OCI-LY1 (cell line): ENCODE data around the gene CDK16.

Source experiments
- H2AFZ ChIP-seq: fragments of 200-600 bp; sonication (generic), shearing (Covaris generic); 2 replicates; pipeline ENCODE4 v1.6.0; 2014; ENCODE audit warnings: antibody characterized with exemption, mild to moderate bottlenecking, low read length
- H3F3A ChIP-seq: fragments of 200-600 bp; sonication (generic), shearing (Covaris generic); 2 replicates; pipeline ENCODE4 v1.6.0; 2014; ENCODE audit warnings: mild to moderate bottlenecking, antibody characterized with exemption, low read length, moderate library complexity; ENCODE audit not compliant: insufficient read depth
- H3K27ac ChIP-seq: fragments of 200-600 bp; sonication (generic); 2 replicates; pipeline ENCODE4 v1.5.1; 2014; ENCODE audit warnings: low read length, mixed run types, mild to moderate bottlenecking, low read depth; ENCODE audit not compliant: poor library complexity, severe bottlenecking
- H3K27me3 ChIP-seq: fragments of 200-600 bp; sonication (generic); 2 replicates; pipeline ENCODE4 v1.6.0; 2014; ENCODE audit warnings: antibody characterized with exemption, mild to moderate bottlenecking, low read length, moderate library complexity; ENCODE audit not compliant: insufficient read depth
- H3K36me3 ChIP-seq: fragments of 200-600 bp; sonication (generic); 2 replicates; pipeline ENCODE4 v1.6.1; 2014; ENCODE audit warnings: mild to moderate bottlenecking, antibody characterized with exemption, low read length, moderate library complexity, mixed read lengths; ENCODE audit not compliant: insufficient read depth
- H3K4me1 ChIP-seq: fragments of 200-600 bp; sonication (generic); 2 replicates; pipeline ENCODE4 v1.5.1; 2014; ENCODE audit warnings: mild to moderate bottlenecking, low read length, moderate library complexity; ENCODE audit not compliant: insufficient read depth, severe bottlenecking
- H3K4me2 ChIP-seq: fragments of 200-600 bp; sonication (generic), shearing (Covaris generic); 2 replicates; pipeline ENCODE4 v1.6.1; 2014; ENCODE audit warnings: low read length
- H3K4me3 ChIP-seq: fragments of 200-600 bp; sonication (generic); 2 replicates; pipeline ENCODE4 v1.5.1; 2014; ENCODE audit warnings: low read length, low read depth, mild to moderate bottlenecking, mixed read lengths; ENCODE audit not compliant: poor library complexity, severe bottlenecking
- H3K79me2 ChIP-seq: fragments of 200-600 bp; shearing (Covaris generic); 2 replicates; pipeline ENCODE4 v1.6.1; 2016; ENCODE audit warnings: mixed run types, low read length, mixed read lengths; ENCODE audit not compliant: insufficient read depth
- H3K9ac ChIP-seq: fragments of 200-600 bp; sonication (generic), shearing (Covaris generic); 2 replicates; pipeline ENCODE4 v1.6.1; 2014; ENCODE audit warnings: mild to moderate bottlenecking, low read length, mixed read lengths
- H3K9me2 ChIP-seq: fragments of 200-600 bp; sonication (generic), shearing (Covaris generic); 2 replicates; pipeline ENCODE4 v1.6.1; 2014; ENCODE audit warnings: low read depth, mild to moderate bottlenecking, low read length, mixed read lengths
- H3K9me3 ChIP-seq: fragments of 200-600 bp; shearing (Covaris generic); 2 replicates; pipeline ENCODE4 v1.6.1; 2014; ENCODE audit warnings: low read length, mixed read lengths
- H4K20me1 ChIP-seq: fragments of 200-600 bp; sonication (generic), shearing (Covaris generic); 2 replicates; pipeline ENCODE4 v1.6.0; 2016; ENCODE audit warnings: mild to moderate bottlenecking, low read length; ENCODE audit not compliant: insufficient read depth
- EZH2 ChIP-seq: fragments of 200-600 bp; sonication (generic), shearing (Covaris generic); IDR thresholded peaks from 2 replicates; pipeline ENCODE4 v1.8.0; 2017; ENCODE audit warnings: borderline replicate concordance, mixed run types, mild to moderate bottlenecking, antibody characterized with exemption, low read length, moderate library complexity, mixed read lengths
- TF ChIP-seq, protein P1 (sequence below): fragments of 200-600 bp; sonication (generic), shearing (Covaris generic); IDR thresholded peaks from 2 replicates; pipeline ENCODE4 v1.5.1; 2017; ENCODE audit warnings: mild to moderate bottlenecking, antibody characterized with exemption, low read length, moderate library complexity, mixed read lengths

Gene CDK16

DNA sequence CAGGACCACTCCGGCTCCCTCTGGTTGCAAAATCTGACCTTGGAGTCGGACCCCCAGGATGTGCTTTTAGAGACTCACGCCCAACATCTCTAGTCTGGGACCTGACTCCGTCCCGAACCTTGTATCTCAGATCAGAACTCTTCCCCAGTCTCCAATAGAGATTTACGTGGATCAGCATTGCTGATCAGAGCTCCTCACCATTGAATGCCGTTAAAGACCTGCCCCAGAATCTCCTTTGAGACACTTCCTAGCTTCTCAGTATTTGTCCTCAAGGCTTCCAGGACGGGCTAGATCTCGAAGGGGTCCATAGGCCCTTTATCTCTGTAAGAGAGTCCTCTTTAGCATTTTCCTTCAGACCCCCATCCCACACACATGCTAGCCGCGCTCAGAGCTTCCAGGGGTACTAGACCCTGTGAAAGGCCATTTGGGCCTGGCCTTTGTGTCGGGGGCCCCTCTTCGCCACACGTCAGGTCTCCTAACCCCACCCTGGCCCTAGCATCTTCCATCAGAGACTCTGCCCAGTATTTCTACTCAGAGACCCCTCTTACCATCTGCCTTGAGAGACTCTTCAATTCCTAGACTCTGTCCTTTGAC, 24.2 kb upstream of the CDK16 start:
- no peak overlapping the region for H2AFZ ChIP-seq
- H3K4me1 ChIP-seq = peaks cover 38% of the 10 kb centered on the region
- peaks cover 38% of the 10 kb centered on the region for H3K79me2 ChIP-seq

DNA sequence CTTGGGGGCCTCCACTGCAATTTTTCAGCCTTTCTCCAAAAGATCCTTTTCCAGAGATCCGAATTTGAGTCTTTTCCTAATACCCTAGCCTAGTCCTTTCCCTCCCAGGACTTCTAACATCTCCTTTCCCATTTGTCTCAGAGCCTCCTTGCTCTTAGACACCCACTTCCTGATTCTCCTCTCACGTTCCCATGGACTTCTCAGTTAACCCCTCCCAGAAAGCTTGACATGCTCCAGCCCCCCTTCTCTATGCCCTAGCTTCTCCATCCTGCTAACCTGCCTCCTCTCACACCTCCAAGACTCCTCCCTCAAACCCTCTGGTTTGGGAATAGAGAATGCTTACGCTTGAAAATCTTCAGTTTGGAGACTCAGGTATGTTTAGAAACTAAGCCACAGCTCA, 22.4 kb upstream of the CDK16 start:
- Histone ChIP-seq H3K79me2 (peaks cover 38% of the 10 kb centered on the region), H3K27me3 (no peaks in the 10 kb centered on the region), H3K4me1 (peaks cover 34% of the 10 kb centered on the region), H3F3A (no peaks in the 10 kb centered on the region), H3K9ac (no peak overlapping the region; the same call in 1 of the 2 replicates), H2AFZ (no peak overlapping the region), H4K20me1 (no peaks in the 10 kb centered on the region), H3K36me3 (peaks cover 55% of the 10 kb centered on the region), H3K9me2 (no peaks in the 10 kb centered on the region), H3K4me2 (peak overlapping the region; percentile 11; the same call in 1 of the 2 replicates), H3K4me3 (no peak overlapping the region), H3K9me3 (no peaks in the 10 kb centered on the region), H3K27ac (no peak overlapping the region)
- TF ChIP-seq, protein P1, sequence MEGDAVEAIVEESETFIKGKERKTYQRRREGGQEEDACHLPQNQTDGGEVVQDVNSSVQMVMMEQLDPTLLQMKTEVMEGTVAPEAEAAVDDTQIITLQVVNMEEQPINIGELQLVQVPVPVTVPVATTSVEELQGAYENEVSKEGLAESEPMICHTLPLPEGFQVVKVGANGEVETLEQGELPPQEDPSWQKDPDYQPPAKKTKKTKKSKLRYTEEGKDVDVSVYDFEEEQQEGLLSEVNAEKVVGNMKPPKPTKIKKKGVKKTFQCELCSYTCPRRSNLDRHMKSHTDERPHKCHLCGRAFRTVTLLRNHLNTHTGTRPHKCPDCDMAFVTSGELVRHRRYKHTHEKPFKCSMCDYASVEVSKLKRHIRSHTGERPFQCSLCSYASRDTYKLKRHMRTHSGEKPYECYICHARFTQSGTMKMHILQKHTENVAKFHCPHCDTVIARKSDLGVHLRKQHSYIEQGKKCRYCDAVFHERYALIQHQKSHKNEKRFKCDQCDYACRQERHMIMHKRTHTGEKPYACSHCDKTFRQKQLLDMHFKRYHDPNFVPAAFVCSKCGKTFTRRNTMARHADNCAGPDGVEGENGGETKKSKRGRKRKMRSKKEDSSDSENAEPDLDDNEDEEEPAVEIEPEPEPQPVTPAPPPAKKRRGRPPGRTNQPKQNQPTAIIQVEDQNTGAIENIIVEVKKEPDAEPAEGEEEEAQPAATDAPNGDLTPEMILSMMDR = no peak
- no peak for TF ChIP-seq EZH2

More for the DNA sequence above, 24.2 kb upstream of the CDK16 start:
- H4K20me1 ChIP-seq = no peaks in the 10 kb centered on the region
- peak overlapping the region; percentile 99 for H3K4me2 ChIP-seq
- H3K4me3 ChIP-seq = peak overlapping the region; percentile 91
- H3K9me3 ChIP-seq = no peaks in the 10 kb centered on the region
- H3K36me3 ChIP-seq = peaks cover 39% of the 10 kb centered on the region
- TF ChIP-seq, protein P1 = no peak
- TF ChIP-seq EZH2 = no peak
- H3K9ac ChIP-seq = peak overlapping the region; percentile 97
- H3K9me2 ChIP-seq = no peaks in the 10 kb centered on the region
- no peaks in the 10 kb centered on the region for H3F3A ChIP-seq
- H3K27ac ChIP-seq = peak overlapping the region; percentile 98
- H3K27me3 ChIP-seq = no peaks in the 10 kb centered on the region

DNA sequence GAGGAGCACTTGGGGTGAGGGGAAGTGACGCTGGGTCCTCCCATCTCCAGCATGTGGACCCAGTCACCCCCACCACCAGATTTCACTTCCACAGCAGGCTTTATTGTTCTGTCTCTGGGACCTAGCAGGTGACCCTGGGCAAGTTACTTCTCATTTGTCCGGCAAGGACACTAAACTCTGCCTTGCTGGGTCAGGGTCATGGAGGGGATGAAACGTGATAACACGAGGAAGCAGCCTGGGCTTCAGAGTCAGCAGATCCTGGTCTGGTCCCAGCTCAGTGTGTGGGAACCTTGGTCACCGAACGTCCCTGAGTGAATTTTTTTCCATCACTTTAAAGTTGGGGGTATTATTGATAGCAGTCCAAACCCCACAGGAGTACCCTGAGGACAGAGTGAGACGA, 21.0 kb upstream of the CDK16 start:
- H2AFZ ChIP-seq = no peak overlapping the region
- H3K9me2 ChIP-seq = no peaks in the 10 kb centered on the region
- peaks cover 33% of the 10 kb centered on the region for H3K4me1 ChIP-seq
- H3K9ac ChIP-seq = no peak overlapping the region
- H4K20me1 ChIP-seq = no peaks in the 10 kb centered on the region
- H3F3A ChIP-seq = no peaks in the 10 kb centered on the region
- no peaks in the 10 kb centered on the region for H3K9me3 ChIP-seq
- no peak overlapping the region for H3K27ac ChIP-seq
- peaks cover 38% of the 10 kb centered on the region for H3K79me2 ChIP-seq
- TF ChIP-seq, protein P1 = no peak
- H3K36me3 ChIP-seq = peaks cover 69% of the 10 kb centered on the region
- H3K27me3 ChIP-seq = no peaks in the 10 kb centered on the region
- H3K4me3 ChIP-seq = no peak overlapping the region
- H3K4me2 ChIP-seq = 0 out of 2 replicates have a peak overlapping the region, but pooled peaks have one; percentile 11
